Measurements from ENCODE around the gene KYAT1. TPM values are rescaled to one million over a fixed set of nuclear protein-coding genes. Genes with fewer than 3 reads are reported as not detected.

The KYAT1 gene
- total RNA-seq, 1 donor from 2014 or later = 9.7 TPM

DNA sequence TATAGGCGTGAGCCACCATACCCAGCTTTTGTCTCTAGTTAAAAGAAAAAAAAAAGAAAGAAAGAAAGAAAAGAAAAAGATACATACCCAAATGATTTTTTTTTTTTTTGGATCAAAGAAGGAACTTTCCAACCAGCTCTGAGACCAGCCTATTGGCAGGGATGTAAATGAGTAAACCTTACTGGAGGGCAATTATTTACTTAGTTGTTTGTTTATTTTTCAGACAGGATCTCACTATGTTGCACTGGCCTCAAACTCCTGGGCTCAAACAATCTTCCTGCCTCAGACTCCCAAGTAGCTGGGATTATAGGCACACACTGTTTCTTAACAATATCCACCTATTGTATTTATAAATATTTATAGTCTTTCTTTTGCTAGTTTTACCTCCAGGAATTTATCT is 41.2 kb downstream of the KYAT1 start:
- no peak for DNase-seq (ENCODE audit: low spot score)

DNA sequence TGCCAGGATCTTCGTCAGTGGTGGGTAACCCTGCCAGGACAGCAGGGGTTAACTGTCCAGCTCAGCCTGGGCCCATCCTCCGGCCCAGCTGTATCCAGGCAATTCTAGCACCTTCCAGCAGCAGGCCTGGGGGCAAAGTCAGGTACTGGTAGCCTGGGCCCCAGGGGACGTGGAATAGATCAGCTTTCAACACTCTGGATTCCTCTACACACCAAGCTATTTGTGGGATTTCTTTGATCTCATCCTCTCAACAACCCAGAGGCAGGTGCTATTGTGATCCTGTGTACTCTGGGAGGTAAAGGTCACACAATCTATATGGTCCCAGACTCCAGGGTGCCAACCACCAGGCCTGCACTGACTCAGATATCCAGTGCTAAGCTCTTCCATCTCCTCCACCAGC is 43.4 kb downstream of the KYAT1 start:
- DNase-seq (ENCODE audit: low spot score) = no peak

DNA sequence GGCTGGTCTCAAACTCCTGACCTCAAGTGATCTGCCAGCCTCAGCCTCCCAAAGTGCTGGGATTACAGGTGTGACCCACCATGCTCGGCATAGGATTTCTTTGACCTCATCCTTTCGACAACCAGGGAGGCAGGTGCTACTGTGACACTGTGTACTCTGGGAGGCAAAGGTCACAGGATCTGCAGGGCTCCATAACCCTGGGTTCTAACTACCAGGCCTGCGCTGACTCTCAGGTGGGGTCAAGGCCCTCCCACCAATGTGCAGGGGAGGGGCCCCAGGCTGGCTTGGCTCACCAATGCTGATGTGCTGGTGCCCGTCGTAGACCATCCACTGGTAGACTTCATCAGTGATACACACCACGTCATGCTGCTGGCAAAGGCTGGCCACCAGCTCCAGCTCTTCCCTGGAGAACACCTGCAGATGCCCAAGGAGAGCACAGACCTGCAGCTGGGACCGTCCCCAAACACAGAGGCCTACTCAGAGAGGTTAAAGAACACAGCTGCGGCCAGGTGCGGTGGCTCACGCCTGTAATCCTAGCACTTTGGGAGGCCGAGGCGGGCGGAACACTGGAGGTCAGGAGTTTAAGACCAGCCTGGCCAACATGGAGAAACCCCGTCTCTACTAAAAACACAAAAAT is 45.1 kb downstream of the KYAT1 start:
- DNase-seq (ENCODE audit: low spot score) = no peak

DNA sequence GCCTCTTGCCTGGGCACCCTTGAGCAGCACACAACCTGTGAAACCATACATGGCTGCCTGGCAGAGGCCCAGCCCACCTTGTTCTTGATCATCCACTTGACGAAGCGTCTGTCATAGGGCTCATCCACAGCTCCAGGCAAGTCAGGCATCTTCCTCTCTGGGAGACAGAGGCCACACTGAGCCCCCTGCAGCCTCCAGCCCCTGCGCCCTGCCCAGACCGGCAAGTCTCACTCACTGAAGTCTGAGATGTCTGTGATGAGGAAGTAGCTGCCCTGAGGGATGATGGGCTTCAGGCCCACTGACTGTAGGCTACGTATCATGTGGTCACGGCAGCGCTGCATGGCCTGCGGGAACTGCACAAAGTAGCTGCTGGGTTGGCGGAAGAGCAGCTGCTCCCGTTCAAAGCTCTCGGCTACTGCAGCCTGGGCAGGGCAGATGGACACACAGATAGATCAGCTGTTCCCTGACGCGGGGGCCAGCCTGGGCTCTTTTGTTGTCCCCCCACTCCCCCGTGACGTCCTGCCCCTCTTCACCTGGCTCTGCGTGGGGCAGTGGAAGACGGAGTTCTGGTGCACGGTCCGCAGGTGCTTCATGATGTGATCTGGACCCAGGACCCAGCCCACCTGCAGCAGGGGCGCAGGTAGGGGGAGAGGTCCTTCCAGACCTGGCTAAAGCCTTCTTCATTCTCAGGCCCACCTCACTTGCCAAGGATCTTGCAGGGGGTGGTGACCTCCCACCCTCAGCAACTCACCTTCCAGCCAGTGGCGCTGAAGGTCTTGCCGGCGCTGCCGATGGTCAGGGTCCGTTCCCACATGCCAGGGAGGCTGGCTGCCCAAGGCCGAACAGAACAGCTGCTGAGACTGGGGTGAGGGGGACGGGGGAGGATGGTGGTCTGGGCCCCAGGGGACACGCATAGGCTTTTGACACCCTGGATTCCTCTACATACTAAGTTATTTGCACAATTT is 46.2 kb downstream of the KYAT1 start:
- no peak for DNase-seq (ENCODE audit: low spot score)

DNA sequence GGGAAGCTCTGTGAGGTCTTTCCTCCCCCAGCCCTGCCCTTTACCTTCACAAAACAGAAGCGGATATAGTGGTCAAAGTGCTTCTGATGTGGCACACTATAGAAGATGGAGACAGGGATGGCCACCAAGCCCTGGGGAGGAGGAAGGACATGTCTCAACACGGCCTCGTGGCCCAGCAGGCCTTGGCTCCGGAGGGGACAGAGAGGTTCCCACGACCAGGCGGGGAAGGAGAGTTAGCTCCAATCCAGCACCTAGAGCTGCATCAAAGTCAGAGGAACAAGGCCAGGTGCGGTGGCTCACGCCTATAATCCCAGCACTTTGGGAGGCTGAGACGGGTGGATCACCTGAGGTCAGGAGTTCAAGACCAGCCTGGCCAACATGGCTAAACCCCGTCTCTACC is 48.1 kb downstream of the KYAT1 start:
- no peak for DNase-seq (ENCODE audit: low spot score)

DNA sequence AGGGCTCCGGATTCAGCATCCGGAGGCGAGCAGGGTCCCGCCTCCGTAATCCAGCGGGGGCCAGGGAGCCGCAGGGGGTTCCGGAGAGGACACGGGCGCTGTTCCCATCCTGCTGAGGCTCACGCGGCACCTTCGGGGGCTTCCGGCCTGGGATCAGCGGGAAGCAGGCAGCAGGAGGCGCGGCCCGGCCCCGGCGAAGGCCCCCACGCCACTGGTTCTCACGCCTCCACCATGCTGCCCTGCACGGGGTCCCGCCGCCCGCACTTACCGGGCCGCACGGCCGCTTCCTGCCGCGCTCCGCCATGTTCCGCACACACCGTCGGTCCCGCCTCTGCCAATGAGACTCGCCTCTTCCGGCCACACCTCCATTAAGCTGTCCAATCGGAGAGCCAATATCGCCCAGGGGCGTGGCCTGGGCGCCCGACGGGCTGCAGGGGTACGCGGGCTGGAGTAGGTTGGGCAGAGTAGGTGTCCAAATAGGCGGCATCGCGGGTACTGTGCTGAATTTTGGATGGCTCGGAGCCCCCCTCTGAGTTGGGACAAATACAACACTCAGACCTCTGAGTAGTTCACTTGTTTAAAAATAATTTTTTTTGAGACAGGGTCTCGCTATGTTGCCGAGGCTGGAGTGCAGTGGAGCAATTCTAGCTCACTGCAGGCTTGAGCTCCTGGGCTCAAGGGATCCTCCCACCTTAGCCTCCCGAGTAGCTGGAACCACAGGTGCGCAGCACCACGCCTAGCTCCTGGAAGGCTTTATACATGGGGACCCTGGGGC is 52.1 kb downstream of the KYAT1 start, which contains the start of gene SPOUT1:
Gene SPOUT1 (minus strand): TSS at position 318 of the 775 bp plus-strand sequence. CDS start 14 bp downstream, at position 304.
- peak; percentile 94 for DNase-seq (ENCODE audit: low spot score)

DNA sequence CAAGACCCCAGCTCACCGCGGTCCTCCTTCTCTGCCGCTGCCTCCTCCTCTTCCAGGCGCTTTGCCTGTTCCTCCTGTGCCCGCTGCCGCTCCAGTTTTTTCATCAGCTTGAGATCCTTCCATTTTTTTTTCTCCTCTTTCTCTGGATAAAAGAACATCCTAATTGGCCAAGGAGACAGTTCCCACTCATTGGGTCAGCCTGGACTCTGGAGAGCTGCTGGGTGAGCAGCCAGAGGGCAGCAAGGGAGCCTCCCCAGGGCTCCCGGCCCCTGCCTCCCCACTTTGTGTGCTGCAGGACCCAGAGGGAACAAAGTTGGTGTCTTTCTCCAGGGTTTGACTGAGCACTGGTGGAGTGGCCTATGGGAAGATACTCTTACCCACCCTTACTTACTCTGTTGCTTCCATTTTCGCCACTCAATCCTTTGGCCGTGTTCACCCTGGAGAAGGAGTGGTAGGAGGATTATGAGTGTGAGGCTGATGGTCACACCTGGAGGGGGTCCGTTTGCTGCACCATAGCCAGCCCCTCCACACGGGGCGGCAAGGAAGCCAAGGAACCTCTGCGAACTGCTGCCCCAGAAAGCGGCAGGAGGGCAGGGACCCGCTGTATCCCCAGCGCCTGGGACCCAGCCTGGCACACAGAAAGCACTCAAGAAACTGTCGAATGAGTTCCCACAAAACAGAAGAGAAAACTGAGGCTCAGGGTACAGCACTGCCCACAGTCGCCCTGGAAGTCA is 52.9 kb downstream of the KYAT1 start:
- DNase-seq (ENCODE audit: low spot score) = no peak

DNA sequence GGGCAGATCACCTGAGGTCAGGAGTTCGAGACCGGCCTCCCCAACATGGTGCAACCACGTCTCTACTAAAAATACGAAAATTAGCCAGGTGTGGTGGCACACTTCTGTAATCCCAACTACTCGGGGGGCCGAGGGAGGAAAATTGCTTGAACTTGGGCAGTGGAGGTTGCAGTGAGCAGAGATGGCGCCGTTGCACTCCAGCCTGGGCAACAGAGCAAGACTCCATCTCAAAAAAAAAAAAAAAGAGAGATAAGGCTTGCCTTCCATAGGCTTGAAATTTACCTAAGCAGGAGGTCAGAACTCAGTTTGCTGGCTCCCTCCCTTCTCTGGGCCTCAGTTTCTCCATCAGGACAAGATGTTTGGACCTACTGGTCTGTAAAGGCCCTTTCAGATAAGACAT is 53.5 kb downstream of the KYAT1 start:
- DNase-seq (ENCODE audit: low spot score) = no peak

DNA sequence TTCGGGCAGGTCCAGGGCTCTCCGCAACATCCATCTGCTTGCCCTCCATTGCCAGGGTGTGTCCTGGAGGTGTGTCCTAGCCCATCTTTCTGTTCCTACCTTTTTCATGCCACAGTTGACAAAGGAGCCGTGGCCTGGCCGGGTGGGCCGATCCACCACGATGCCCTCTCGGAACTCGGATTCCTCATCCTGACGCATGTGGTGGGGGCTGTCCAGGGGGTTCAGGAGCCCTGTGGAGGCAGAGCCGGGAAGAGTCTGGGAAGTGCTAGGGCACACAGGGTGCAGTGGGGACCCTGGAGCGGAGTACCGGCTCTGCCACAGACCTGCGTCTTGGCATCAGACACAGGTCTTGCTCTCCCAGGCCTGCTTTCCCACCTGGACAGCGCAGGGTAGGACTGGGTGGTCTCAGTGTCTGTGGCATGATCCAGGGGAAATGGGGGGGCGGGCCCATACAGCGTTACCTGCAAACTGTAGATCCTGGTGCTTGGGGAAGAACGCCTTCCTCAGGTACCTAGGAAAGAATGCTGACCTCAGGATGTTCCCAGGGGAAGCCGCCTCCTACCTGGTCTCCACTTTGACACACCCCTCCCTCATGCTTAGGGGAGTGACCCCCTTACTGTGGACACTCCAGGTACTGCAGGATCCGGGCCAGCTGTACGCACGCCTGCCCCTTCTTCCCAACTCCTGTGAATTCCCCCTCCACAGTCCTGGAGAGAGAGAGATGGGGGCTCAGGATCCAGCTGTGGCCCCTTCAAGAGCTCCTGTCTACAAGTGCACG is 55.6 kb downstream of the KYAT1 start:
- DNase-seq (ENCODE audit: low spot score) = no peak

DNA sequence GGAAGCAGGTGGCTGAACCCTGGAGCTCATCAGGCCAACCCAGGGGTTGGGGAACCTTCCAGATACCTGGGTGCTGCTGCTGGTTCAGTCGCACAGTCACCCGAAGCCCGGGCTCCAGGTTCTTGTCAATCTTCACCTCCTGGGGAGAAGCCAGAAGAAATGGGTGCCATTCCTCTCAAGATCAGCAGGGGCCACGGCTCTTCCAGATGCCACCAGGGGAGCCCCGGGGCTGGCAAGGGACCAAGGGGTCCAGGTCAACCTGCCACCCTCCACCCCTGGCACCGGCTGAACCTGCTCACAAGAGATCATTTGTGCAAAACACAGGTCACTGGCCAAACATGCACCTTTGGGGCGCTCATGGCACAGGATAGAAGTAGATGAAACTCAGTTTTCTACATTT is 56.8 kb downstream of the KYAT1 start:
- DNase-seq (ENCODE audit: low spot score) = no peak

DNA sequence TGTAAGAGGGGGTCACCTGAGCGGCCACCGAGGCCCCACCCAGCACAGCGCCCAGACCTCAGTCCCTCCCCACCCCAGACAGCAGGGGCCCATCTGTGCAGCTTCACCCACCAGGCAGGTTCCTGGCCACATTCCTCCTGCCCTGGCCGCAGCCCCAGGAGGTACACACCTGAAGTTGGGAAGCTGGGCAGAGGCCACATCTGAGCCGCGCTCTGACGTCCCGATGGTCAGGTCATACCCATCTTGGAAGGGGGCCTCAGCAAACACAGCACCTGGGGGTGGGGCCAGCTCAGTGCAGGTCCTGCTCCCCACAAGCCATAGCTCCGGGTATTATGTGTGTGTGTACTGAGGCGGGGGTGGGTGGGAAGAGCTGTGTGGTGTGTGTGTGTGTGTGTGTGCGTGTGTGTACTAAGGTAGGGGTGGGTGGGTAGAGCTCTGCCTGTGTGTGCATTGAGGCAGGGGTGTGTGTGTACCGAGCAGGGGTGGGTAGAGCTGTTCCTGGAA is 57.8 kb downstream of the KYAT1 start:
- no peak for DNase-seq (ENCODE audit: low spot score)

DNA sequence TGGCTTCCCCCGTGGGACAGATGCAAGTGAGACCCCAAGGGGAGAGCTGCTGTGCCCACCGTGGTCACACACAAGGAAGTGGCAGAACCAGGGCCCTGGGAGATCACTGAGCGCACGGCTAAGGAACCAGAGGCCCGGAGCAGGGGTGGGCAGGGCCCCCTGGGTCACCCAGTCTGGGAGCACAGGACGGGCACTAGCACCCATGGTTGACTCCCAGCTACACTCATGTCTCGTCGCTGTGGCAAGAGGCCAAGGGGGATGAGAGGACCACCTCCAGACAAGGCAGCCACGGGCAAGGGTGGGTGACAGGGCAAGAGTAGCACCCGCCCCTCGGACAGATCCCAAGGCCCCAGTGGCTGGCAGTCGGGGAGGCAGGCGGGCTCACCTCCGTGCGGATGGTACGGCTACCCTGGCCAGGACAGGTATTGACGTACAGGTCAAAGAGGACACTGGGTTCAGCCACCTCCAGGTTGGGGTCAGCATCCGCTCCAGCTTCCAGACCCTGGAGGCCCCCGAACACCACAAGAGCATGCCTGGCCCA is 58.3 kb downstream of the KYAT1 start:
- no peak for DNase-seq (ENCODE audit: low spot score)

DNA sequence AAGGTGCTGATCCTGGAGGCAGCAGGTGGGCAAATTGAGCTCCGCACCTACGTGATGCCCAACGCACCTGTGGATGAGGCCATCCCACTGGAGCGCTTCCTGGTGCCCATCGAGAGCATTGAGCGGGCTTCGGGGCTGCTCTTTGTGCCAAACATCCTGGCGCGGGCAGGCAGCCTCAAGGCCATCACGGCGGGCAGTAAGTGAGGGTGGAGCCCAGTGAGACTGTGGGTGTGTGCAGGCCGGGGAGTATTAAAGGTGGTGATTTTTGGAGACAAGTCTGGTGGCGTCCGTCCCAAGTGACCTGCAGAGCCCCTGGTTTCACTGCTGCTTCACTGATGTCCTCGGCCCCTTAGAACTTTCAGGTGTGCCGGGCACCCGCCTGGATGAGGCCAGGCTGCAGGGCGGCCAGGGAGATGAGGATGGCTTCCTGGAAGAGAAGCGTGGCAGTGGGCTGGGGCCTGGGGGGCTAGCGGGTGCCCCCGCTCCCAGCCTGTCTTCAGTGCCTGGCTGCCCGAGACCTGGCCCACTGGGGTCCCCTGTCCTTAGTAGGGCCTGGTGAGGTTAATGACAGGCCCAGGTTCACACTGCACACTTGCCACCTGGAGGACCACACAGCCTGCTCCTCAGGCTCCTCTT is 59.2 kb downstream of the KYAT1 start:
- DNase-seq (ENCODE audit: low spot score) = no peak

DNA sequence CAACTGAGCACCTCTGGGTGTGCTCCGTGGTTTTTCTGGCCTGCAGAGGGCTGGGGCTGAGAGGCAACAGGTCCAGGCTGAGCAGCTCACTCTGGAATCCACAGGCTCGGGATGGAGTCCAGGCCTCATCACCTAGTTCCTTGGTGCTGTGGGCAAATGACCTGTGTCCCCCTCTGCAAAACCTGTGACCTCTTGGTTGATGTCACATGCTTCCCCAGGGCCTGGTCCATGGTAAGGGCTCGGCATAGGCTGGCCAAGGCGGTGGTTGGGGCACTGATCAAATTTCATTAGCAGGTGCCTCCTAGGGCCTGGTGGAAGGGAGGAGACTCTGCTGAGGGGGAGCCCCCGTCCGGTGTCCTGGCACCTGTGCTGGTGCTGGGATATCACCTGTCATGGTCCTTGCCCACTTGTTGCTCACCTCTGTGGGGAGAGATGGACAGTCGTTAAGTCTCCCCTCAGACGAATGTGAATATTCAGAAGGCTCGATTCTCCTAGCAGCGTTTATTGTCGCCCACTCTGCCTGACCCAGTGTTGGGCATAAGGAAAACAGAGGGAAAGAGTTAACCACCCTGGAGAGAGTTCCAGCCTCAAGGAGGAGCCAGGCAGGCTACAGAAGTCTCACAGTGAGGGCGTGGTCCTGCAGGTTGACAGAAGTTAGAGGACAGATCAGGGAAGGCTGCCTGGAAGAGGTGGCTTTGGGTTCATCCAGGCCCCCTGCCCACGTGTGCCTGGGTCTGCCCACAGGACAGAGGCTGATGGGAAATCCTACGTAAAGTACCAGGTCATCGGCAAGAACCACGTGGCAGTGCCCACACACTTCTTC is 60.0 kb downstream of the KYAT1 start:
- DNase-seq (ENCODE audit: low spot score) = no peak

DNA sequence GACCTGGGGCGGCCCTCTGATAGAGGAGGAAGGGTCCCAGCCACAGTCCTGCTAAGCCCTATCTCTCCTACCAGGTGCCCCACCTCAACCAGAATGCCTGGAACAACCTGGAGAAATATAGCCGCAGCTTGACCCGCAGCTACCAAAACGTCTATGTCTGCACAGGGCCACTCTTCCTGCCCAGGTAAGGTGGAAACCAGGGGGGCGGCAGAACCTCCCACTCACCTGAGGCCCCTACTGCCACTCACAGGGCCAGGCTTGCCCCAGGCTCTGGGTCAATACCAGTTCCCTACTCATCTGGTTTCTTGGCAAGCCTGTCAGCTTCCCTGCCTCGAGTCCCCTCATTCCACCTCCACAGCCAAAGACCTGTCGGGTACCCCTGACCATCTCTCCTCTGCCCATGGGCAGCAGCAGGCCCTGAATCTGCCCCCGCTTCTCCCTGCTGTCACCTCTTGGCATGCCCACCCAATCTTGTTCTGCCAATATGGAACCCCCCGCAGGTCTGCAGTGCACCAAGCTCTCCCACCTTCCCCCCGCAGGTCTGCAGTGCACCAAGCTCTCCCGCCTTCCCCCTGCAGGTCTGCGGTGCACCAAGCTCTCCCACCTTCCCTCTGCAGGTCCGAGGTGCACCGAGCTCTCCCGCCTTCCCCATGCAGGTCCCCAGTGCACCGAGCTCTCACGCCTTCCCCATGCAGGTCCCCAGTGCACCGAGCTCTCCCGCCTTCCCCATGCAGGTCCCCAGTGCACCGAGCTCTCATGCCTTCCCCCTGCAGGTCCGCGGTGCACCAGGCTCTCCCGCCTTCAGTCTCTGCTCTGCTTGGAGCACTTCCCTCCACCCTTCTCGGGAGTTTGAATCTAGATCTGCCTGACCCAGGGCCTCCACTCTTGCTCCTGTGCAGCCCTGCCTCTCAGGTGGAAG is 60.8 kb downstream of the KYAT1 start:
- no peak for DNase-seq (ENCODE audit: low spot score)

DNA sequence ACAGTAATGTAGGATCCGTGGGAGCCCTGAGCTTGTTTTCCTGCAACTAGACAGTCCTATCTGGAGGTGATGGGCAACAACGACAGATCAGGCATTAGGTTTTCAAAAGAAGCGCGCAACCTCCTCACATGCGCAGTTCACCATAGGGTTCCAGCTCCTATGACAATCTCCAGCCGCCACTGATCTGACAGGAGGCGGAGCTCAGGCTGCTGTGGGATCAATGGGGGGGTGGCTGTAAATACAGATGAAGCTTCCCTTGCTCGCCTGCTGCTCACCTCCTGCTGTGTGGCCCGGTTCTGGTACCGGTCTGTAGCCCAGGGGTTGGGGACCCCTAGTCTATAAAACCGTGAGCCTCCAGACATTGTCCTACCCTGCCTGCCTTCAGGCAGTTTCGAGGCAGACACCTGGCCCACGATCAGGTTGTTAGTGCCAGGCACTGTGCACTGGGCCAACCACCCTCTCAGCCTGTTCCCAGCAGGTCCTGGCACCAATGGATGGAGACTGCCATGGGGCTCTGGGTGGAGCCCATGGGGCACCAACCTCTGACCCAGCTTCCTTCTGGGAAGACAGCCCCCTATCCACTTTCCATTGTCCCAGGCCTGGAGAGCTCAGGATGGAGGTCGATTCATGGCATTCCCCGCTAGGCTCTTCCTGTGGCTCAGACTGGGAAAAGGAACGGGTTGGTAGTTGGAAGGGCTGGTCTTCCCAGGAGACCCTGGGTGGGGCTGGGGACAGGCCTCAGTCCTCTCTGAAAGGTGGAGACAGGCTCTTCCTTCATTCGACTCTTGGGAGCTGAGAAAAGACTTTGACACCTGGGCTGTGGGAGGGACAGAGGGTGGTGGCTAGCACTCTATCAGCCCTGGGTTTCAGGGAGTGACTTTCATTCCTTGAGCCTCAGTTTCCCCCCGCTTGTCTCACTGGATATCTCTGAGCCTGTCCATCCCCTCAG is 61.8 kb downstream of the KYAT1 start:
- peak; percentile 67 for DNase-seq (ENCODE audit: low spot score)

All from mucosa of gallbladder (tissue), 1 donor.